ENCODE results near the gene MICAL3.

DNA sequence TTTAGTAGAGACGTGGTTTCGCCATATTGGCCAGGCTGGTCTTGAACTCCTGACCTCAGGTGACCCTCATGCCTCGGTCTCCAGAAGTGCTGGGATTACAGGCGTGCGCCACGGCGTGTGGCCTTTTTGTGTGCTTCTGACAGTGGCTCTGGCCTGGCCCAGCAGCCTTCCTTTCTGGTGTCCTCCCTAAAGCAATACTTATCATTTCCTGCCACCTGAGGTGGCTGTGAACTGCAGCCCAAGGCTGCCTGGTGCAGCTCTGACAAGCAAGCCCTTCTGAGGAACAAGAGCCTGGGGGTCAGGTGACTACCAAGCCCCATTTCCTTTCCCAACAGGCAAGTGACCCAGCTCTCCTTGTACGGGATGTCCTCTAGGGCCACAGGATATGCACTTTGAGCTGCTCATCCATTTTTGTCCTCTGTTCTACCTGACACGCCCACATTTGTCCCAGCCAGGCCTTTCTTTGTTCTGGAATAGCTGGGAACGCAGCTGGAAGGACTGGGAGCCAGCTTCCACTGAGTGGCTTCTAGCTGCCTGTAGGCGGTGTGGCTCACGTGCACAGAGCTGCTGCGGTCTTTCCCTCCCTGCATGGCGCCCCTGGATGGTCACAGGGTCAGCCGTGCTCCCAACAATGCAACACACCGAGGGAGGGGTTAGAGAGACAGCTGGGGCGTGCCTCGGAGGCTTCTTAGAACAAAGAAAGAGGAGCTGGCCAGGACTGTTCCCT, 237.8 kb downstream of the MICAL3 start:
- TF ChIP-seq, protein P1, sequence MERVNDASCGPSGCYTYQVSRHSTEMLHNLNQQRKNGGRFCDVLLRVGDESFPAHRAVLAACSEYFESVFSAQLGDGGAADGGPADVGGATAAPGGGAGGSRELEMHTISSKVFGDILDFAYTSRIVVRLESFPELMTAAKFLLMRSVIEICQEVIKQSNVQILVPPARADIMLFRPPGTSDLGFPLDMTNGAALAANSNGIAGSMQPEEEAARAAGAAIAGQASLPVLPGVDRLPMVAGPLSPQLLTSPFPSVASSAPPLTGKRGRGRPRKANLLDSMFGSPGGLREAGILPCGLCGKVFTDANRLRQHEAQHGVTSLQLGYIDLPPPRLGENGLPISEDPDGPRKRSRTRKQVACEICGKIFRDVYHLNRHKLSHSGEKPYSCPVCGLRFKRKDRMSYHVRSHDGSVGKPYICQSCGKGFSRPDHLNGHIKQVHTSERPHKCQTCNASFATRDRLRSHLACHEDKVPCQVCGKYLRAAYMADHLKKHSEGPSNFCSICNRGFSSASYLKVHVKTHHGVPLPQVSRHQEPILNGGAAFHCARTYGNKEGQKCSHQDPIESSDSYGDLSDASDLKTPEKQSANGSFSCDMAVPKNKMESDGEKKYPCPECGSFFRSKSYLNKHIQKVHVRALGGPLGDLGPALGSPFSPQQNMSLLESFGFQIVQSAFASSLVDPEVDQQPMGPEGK (CRISPR knock-in tag; IDR thresholded peaks at IDR 0.05; ENCODE audit: borderline replicate concordance): no peak
- no peak for TF ChIP-seq OSR1 (CRISPR knock-in tag; IDR thresholded peaks at IDR 0.05)
- no peak for TF ChIP-seq ZC3H10 (CRISPR knock-in tag; IDR thresholded peaks at IDR 0.05)
- TF ChIP-seq ZFP30 (CRISPR knock-in tag; IDR thresholded peaks at IDR 0.05): no peak
- TF ChIP-seq, protein P2, sequence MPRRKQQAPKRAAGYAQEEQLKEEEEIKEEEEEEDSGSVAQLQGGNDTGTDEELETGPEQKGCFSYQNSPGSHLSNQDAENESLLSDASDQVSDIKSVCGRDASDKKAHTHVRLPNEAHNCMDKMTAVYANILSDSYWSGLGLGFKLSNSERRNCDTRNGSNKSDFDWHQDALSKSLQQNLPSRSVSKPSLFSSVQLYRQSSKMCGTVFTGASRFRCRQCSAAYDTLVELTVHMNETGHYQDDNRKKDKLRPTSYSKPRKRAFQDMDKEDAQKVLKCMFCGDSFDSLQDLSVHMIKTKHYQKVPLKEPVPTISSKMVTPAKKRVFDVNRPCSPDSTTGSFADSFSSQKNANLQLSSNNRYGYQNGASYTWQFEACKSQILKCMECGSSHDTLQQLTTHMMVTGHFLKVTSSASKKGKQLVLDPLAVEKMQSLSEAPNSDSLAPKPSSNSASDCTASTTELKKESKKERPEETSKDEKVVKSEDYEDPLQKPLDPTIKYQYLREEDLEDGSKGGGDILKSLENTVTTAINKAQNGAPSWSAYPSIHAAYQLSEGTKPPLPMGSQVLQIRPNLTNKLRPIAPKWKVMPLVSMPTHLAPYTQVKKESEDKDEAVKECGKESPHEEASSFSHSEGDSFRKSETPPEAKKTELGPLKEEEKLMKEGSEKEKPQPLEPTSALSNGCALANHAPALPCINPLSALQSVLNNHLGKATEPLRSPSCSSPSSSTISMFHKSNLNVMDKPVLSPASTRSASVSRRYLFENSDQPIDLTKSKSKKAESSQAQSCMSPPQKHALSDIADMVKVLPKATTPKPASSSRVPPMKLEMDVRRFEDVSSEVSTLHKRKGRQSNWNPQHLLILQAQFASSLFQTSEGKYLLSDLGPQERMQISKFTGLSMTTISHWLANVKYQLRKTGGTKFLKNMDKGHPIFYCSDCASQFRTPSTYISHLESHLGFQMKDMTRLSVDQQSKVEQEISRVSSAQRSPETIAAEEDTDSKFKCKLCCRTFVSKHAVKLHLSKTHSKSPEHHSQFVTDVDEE (CRISPR knock-in tag; IDR thresholded peaks at IDR 0.05): no peak
- no peak for TF ChIP-seq RARB (CRISPR knock-in tag; IDR thresholded peaks at IDR 0.05)
- TF ChIP-seq BACH2 (CRISPR knock-in tag; IDR thresholded peaks at IDR 0.05; ENCODE audit: borderline replicate concordance): no peak
